ENCODE measurements around the gene SIM2.

DNA sequence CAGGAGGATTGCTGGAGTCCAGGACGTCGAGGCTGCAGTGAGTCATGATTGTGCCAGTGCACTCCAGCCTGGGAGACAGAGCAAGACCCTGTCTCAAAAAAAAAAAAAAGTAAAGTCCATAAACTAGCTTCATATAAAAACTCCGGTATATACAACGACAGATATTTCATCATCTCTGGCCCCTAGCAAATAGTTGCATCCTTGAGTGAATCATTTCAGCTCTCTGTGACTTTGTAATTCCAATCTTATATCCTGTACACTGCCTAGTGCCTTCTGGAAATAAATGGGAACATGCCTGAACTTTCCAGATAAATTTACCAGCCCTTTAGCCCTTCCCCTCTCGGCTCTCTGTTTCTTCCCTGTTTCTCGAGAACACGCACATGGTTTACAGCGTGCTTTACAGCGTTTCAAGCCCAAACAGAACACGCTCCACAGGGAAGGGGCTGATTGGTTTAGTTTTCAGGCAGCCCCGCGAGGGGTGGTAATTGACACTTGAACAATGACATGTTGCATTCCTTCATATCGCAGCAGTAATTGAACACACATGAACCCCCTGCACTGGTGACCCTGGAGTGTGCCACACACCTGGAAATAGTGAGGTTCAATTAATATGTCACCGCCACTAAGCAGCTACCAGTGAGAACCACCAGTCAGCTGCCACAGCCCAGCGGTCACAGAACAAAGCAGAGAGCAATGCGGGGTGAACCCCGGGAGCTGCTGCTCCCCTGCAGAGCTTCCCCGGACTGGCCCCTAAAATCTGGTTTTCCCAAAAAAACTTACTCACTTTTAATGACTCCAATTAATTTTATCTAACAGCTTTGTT, 35.7 kb upstream of the SIM2 start:
- TF ChIP-seq, protein P1, sequence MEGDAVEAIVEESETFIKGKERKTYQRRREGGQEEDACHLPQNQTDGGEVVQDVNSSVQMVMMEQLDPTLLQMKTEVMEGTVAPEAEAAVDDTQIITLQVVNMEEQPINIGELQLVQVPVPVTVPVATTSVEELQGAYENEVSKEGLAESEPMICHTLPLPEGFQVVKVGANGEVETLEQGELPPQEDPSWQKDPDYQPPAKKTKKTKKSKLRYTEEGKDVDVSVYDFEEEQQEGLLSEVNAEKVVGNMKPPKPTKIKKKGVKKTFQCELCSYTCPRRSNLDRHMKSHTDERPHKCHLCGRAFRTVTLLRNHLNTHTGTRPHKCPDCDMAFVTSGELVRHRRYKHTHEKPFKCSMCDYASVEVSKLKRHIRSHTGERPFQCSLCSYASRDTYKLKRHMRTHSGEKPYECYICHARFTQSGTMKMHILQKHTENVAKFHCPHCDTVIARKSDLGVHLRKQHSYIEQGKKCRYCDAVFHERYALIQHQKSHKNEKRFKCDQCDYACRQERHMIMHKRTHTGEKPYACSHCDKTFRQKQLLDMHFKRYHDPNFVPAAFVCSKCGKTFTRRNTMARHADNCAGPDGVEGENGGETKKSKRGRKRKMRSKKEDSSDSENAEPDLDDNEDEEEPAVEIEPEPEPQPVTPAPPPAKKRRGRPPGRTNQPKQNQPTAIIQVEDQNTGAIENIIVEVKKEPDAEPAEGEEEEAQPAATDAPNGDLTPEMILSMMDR (IDR thresholded peaks at IDR 0.05) = no peak
- TF ChIP-seq EP300 (IDR thresholded peaks at IDR 0.05) (no peak), POLR2A (IDR thresholded peaks at IDR 0.05; ENCODE audit: low read depth) (no peak), POLR2AphosphoS5 (IDR thresholded peaks at IDR 0.05) (no peak)
